Activated CD4-positive, alpha-beta T cell treated with anti-CD3 and anti-CD28 coated beads, Interleukin-2, amount 10 ng/mL, durations not matched to agents 24 days and 14 days (primary cell): ENCODE data around the gene HORMAD2. TPM values are rescaled to one million over a fixed set of nuclear protein-coding genes. Genes with fewer than 3 reads are reported as not detected.

Experiments used
- DNase-seq: peaks from one replicate; pipeline ENCODE4 v3.0.0; 2022
- H3K27ac Mint-ChIP-seq: one replicate; pipeline ENCODE4 v1.8.0; 2022; ENCODE audit warnings: mild to moderate bottlenecking, mixed read lengths
- H3K27me3 Mint-ChIP-seq: one replicate; pipeline ENCODE4 v1.8.0; 2022; ENCODE audit warnings: mixed read lengths
- H3K36me3 Mint-ChIP-seq: one replicate; pipeline ENCODE4 v1.8.0; 2022; ENCODE audit warnings: low read depth, mild to moderate bottlenecking, mixed read lengths
- H3K4me1 Mint-ChIP-seq: one replicate; pipeline ENCODE4 v1.8.0; 2021; ENCODE audit warnings: mixed read lengths
- H3K4me3 Mint-ChIP-seq: one replicate; pipeline ENCODE4 v1.8.0; 2022; ENCODE audit warnings: mild to moderate bottlenecking, moderate library complexity, mixed read lengths
- H3K9me3 Mint-ChIP-seq: one replicate; pipeline ENCODE4 v1.8.0; 2021; ENCODE audit warnings: mixed read lengths
- intact Hi-C: fragments of 100-400 bp; cut with micrococcal nuclease; formaldehyde crosslinking; loops from one replicate; pipeline ENCODE4 v1.15.1; 2023
- total RNA-seq: library from RNA; stranded (reverse); gene quantifications from 2 replicates; pipeline ENCODE4 v1.2.3, GENCODE V29; 2022

The HORMAD2 gene, protein sequence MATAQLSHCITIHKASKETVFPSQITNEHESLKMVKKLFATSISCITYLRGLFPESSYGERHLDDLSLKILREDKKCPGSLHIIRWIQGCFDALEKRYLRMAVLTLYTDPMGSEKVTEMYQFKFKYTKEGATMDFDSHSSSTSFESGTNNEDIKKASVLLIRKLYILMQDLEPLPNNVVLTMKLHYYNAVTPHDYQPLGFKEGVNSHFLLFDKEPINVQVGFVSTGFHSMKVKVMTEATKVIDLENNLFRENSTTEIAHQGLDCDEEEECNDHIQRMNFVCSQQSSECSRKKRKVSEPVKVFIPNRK
- not detected in 2 replicates for total RNA-seq

GRCh38 chr22:30079952-30080533, at the start of gene HORMAD2:
Gene HORMAD2, plus strand, starts transcription at chr22:30080464. Its CDS starts 13,489 bp downstream, at chr22:30093953.
- Mint-ChIP-seq H3K27me3 (peaks cover 10% of the 10 kb centered on the region), H3K36me3 (no peaks in the 10 kb centered on the region), H3K4me3 (no peak within 1 kb of the TSS), H3K27ac (no peak within 1 kb of the TSS), H3K4me1 (peaks cover 10% of the 10 kb centered on the region), H3K9me3 (no peaks in the 10 kb centered on the region)
- intact Hi-C loops = no loop called here
- DNase-seq = no peak

- Mint-ChIP-seq H3K36me3 (peaks cover 14% of the 10 kb centered on the region), H3K27me3 (no peaks in the 10 kb centered on the region), H3K9me3 (no peaks in the 10 kb centered on the region), H3K4me1 (peaks cover 7% of the 10 kb centered on the region), H3K4me3 (no peak overlapping the region), H3K27ac (no peak overlapping the region)
- intact Hi-C loops = no loop called here
- DNase-seq = no peak
These were observed 48.9 kb upstream of the HORMAD2 start for GRCh38 chr22:30031328-30031727.

DNA sequence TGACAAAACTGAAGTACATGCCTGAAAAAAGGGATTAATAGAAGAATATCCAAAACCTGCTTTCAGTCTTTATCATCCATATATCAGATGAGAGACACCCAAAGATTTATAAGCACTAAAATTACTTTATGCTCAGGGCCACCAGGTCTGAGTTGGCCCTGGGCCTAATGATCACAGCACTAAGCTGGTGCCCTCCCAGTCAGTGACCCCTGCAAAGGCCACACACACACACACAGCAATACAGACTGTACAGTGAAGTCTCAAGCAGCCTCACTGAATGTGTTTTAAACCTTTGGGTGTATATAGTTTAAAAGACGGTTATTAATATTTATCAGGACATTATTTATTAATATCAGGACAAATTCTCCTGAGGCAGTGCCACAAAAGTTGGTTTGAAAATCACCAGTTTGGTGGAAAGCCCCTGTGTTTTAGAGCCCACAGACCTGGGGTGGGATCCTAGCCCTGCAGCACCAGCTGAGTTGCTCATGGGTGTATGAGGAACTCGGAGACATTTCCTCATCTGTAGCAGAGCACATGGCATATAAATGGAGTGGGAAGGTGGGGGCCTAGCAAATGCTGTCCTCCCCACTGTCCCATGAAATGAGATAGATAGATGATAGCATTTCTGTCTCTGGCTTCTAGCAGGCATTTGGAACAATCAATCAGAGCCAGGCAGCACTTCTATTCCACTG, 48.4 kb upstream of the HORMAD2 start:
- intact Hi-C loops = no loop called here
- Mint-ChIP-seq H3K4me3 (no peak overlapping the region), H3K36me3 (peaks cover 10% of the 10 kb centered on the region), H3K27me3 (no peaks in the 10 kb centered on the region), H3K9me3 (no peaks in the 10 kb centered on the region), H3K27ac (no peak overlapping the region), H3K4me1 (peaks cover 4% of the 10 kb centered on the region)
- no peak for DNase-seq

GRCh38 chr22:30033137-30033536, 47.1 kb upstream of the HORMAD2 start:
- Mint-ChIP-seq H3K9me3 (no peaks in the 10 kb centered on the region), H3K27me3 (no peaks in the 10 kb centered on the region), H3K36me3 (peaks cover 1% of the 10 kb centered on the region), H3K27ac (no peak overlapping the region), H3K4me3 (no peak overlapping the region), H3K4me1 (peaks cover under 1% of the 10 kb centered on the region)
- intact Hi-C loops = no loop called here
- DNase-seq = no peak

DNA sequence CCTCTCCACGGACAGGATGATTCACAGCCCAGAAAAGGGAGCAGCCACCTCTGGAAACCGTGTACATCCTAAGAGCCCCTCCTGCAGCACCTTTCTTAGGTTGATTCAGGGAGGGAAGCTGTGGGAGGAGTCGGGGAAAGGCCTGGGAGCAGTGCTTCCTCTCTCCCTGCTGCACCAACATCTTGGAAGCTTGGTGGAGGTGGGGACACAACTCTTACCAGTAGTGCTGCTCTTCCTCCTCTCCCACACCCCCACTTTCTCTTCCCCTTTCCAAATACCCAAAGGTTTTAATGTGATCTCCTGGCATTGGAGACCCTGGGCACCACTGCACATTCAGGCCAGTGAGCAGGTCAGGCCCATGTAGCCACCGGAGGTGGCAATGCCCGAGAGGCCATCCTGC, 46.4 kb upstream of the HORMAD2 start:
- Mint-ChIP-seq H3K27ac (no peak overlapping the region), H3K4me1 (peaks cover 2% of the 10 kb centered on the region), H3K4me3 (no peak overlapping the region), H3K36me3 (no peaks in the 10 kb centered on the region), H3K9me3 (no peaks in the 10 kb centered on the region), H3K27me3 (no peaks in the 10 kb centered on the region)
- intact Hi-C loops = no loop called here
- DNase-seq = no peak

DNA sequence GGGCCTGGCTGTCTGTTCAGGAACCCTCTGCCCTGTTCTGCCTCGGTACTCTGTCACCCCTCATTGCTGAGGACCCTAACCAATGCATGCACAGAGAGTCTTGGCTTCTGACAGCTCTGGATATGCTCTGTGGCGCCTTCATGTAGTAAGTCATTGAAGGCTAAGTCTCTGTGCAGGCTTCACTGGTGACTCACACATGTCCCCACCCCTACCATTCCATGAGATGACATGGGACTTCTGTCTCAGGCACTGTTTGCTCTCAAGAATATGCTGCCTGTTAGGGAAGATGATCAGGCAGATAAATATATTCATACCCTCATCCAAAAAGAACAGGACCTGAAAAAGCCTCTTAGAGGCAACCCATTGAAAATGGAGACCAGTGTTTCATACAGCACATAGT, 43.6 kb upstream of the HORMAD2 start:
- H3K4me3 Mint-ChIP-seq = no peak overlapping the region
- intact Hi-C loops = no loop called here
- H3K36me3 Mint-ChIP-seq = no peaks in the 10 kb centered on the region
- no peak overlapping the region for H3K27ac Mint-ChIP-seq
- DNase-seq = no peak
- H3K27me3 Mint-ChIP-seq = no peaks in the 10 kb centered on the region
- H3K9me3 Mint-ChIP-seq = no peaks in the 10 kb centered on the region
- peaks cover 2% of the 10 kb centered on the region for H3K4me1 Mint-ChIP-seq

GRCh38 chr22:30038219-30038618, 42.0 kb upstream of the HORMAD2 start:
- H3K27me3 Mint-ChIP-seq = peaks cover 2% of the 10 kb centered on the region
- no peaks in the 10 kb centered on the region for H3K9me3 Mint-ChIP-seq
- H3K4me1 Mint-ChIP-seq = peaks cover 3% of the 10 kb centered on the region
- no peak for DNase-seq
- no peak overlapping the region for H3K27ac Mint-ChIP-seq
- H3K36me3 Mint-ChIP-seq = no peaks in the 10 kb centered on the region
- no peak overlapping the region for H3K4me3 Mint-ChIP-seq
- intact Hi-C loops = no loop called here

DNA sequence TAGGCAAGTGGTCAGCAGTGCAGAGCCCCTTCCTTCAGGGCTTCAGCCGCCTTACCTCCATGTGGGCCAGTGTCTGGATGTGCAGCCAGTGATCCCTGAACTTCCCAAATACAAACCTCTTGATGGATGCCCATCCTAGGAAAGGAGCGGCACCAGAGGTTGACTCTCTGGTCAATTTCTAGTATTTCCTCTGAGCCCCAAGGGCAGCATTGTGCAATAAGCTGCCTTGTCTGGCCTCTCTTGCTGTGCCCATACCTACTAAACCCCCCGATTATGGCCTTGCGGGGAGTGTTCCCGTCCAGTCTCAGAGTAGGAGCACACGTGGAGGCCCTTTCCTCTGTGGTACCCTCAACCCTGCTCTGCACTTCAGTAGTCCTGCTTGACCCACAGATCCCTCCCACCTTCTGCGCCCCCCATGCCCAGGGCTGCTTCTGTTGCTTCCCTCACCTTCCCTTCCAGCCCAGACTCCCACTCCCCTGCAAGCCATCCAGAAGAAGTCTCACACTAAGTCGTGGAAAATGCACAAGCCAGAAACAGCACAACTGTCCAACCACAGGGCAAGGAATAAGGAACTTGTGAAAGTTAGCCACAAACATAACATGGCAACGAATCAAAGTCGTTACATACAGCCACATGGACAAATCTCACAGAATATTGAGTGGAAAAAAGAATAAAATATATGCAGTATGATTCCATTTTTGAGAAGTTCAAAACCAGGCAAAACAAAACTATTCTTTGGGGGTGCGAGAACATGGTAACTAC, 39.6 kb upstream of the HORMAD2 start:
- Mint-ChIP-seq H3K4me3 (no peak overlapping the region), H3K4me1 (peaks cover 8% of the 10 kb centered on the region), H3K27ac (no peak overlapping the region), H3K36me3 (no peaks in the 10 kb centered on the region), H3K27me3 (peaks cover 2% of the 10 kb centered on the region), H3K9me3 (no peaks in the 10 kb centered on the region)
- no peak for DNase-seq
- intact Hi-C loops = no loop called here

GRCh38 chr22:30041475-30041874, 38.8 kb upstream of the HORMAD2 start:
- intact Hi-C loops = no loop called here
- peaks cover 2% of the 10 kb centered on the region for H3K27me3 Mint-ChIP-seq
- peaks cover 8% of the 10 kb centered on the region for H3K4me1 Mint-ChIP-seq
- DNase-seq = no peak
- no peak overlapping the region for H3K4me3 Mint-ChIP-seq
- H3K27ac Mint-ChIP-seq = no peak overlapping the region
- H3K9me3 Mint-ChIP-seq = no peaks in the 10 kb centered on the region
- no peaks in the 10 kb centered on the region for H3K36me3 Mint-ChIP-seq

DNA sequence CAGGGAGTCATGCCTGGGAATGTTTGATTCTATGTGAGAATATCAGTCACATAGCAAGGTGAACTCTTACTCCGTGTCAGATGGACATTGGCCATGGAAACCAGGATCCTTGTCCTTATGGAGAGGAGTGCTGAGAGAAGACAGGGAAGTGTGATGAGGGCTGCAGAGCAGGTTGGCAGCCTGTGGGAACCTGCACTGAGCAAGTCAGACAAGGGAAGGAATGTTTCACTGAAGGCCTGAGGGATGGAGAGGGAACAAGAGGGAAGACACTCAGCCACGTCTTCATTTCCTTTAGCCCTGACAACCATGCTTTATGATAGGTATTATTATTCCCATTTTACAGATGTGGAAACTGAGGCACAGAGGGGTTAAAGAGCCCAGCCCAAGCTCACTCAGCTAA, 38.4 kb upstream of the HORMAD2 start:
- DNase-seq = no peak
- no peaks in the 10 kb centered on the region for H3K36me3 Mint-ChIP-seq
- H3K27ac Mint-ChIP-seq = no peak overlapping the region
- intact Hi-C loops = no loop called here
- peaks cover 8% of the 10 kb centered on the region for H3K4me1 Mint-ChIP-seq
- peaks cover 2% of the 10 kb centered on the region for H3K27me3 Mint-ChIP-seq
- no peak overlapping the region for H3K4me3 Mint-ChIP-seq
- no peaks in the 10 kb centered on the region for H3K9me3 Mint-ChIP-seq

- H3K27ac Mint-ChIP-seq = no peak overlapping the region
- intact Hi-C loops = no loop called here
These were observed 37.1 kb upstream of the HORMAD2 start for GRCh38 chr22:30043161-30043560.

DNA sequence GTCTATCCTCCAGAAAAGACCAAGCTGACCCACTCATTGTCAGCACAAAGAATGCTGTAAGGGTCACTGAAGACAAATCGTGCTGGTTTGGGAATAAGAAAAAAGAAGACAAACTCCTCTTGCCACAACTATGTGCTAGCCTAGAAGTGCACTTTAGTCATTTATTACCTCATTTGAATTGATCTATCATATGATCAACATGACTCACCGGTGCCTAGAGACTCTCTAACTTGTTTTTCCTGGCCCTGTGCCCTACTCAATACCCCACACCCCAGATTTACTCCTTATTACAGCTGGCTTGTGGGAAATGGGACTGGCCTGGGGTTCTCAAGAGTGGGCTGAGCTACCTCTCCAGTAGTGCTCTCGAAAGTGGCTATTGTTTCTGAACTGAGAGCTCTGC, 35.9 kb upstream of the HORMAD2 start:
- H3K9me3 Mint-ChIP-seq = peaks cover 6% of the 10 kb centered on the region
- H3K36me3 Mint-ChIP-seq = no peaks in the 10 kb centered on the region
- intact Hi-C loops = no loop called here
- peaks cover 2% of the 10 kb centered on the region for H3K27me3 Mint-ChIP-seq
- H3K27ac Mint-ChIP-seq = no peak overlapping the region
- H3K4me3 Mint-ChIP-seq = no peak overlapping the region
- H3K4me1 Mint-ChIP-seq = peaks cover 14% of the 10 kb centered on the region
- DNase-seq = no peak

More at GRCh38 chr22:30043161-30043560, 37.1 kb upstream of the HORMAD2 start:
- Mint-ChIP-seq H3K27me3 (peaks cover 2% of the 10 kb centered on the region), H3K4me3 (no peak overlapping the region), H3K4me1 (peaks cover 15% of the 10 kb centered on the region), H3K36me3 (no peaks in the 10 kb centered on the region), H3K9me3 (peaks cover 6% of the 10 kb centered on the region)
- no peak for DNase-seq

- intact Hi-C loops = no loop called here
- H3K4me1 Mint-ChIP-seq = peaks cover 14% of the 10 kb centered on the region
- no peaks in the 10 kb centered on the region for H3K36me3 Mint-ChIP-seq
- peaks cover 6% of the 10 kb centered on the region for H3K9me3 Mint-ChIP-seq
- peaks cover 2% of the 10 kb centered on the region for H3K27me3 Mint-ChIP-seq
- no peak overlapping the region for H3K4me3 Mint-ChIP-seq
- no peak for DNase-seq
- no peak overlapping the region for H3K27ac Mint-ChIP-seq
These were observed 35.3 kb upstream of the HORMAD2 start for GRCh38 chr22:30044881-30045493.
